Peyer's patch (tissue), 4 donors: ENCODE data around the gene XRCC5. TPM values are rescaled to one million over a fixed set of nuclear protein-coding genes. Genes with fewer than 3 reads are reported as not detected.

Source experiments
- DNase-seq, 3 donors: peaks; one replicate each; pipeline ENCODE4 v3.0.0-alpha.2; 2017 to 2019
- H3K27ac ChIP-seq, 4 donors: fragments of 200-600 bp; sonication (generic); one replicate each; pipeline ENCODE4 v1.5.1; 2016 to 2019
- H3K27me3 ChIP-seq, 2 donors: fragments of 200-600 bp; sonication (generic); one replicate each; pipeline ENCODE4 v1.5.1; 2019
- H3K36me3 ChIP-seq, 3 donors: fragments of 200-600 bp; sonication (generic); one replicate each; pipeline ENCODE4 v1.5.1; 2016 to 2019
- H3K4me1 ChIP-seq, 4 donors: fragments of 200-600 bp; sonication (generic); one replicate each; pipeline ENCODE4 v1.5.1; 2016 to 2019
- H3K4me3 ChIP-seq, 4 donors: fragments of 200-600 bp; sonication (generic); 1 replicate in 3 of 4; 2 replicates in 1 of 4; pipeline ENCODE4 v1.5.1; 2016 to 2019; ENCODE audit warnings: mild to moderate bottlenecking in 1 of 4
- H3K9me3 ChIP-seq, 4 donors: fragments of 200-600 bp; sonication (generic); one replicate each; pipeline ENCODE4 v1.5.1; 2016 to 2019; ENCODE audit warnings: mild to moderate bottlenecking in 1 of 4
- CTCF ChIP-seq, 6 experiments: fragments of 450-650 bp in 4 of 6; fragments of 200-600 bp in 2 of 6; sonication (generic) in 1 of 6; IDR thresholded peaks; one replicate each; pipeline ENCODE4 v1.5.1; 2017 to 2019; ENCODE audit warnings: antibody characterized with exemption in 6 of 6, mild to moderate bottlenecking in 3 of 6, moderate library complexity in 1 of 6
- POLR2A ChIP-seq, 2 donors: fragments of 450-650 bp; IDR thresholded peaks; one replicate each; pipeline ENCODE4 v1.5.1; 2017; ENCODE audit warnings: antibody characterized with exemption in 2 of 2, mild to moderate bottlenecking in 2 of 2, moderate library complexity in 2 of 2
- total RNA-seq, 4 donors: library from RNA; depleted of rRNA; stranded (reverse); fragments of >200 nt; gene quantifications; one replicate each; pipeline ENCODE4 v1.1.0, GENCODE V29; 2016

Gene XRCC5
- total RNA-seq, 4 donors from 2014 or later, result 81.7 to 140 (median 111) TPM

GRCh38 chr2:216130346-216130971, 21.3 kb downstream of the XRCC5 start:
- DNase-seq, result no peak
- TF ChIP-seq POLR2A (IDR thresholded peaks at IDR 0.05) (no peak), CTCF (IDR thresholded peaks at IDR 0.05) (no peak)
- H3K4me1 ChIP-seq, result no peaks in the 10 kb centered on the region
- peaks cover 0 to 100% (median 0%) of the 10 kb centered on the region in 3 donors for H3K36me3 ChIP-seq
- no peaks in the 10 kb centered on the region for H3K9me3 ChIP-seq
- H3K27me3 ChIP-seq, result no peaks in the 10 kb centered on the region
- H3K27ac ChIP-seq, result no peak overlapping the region
- no peak overlapping the region for H3K4me3 ChIP-seq

GRCh38 chr2:216131175-216131926, 22.2 kb downstream of the XRCC5 start:
- peaks cover 0 to 100% (median 0%) of the 10 kb centered on the region in 3 donors for H3K36me3 ChIP-seq
- H3K9me3 ChIP-seq, result no peaks in the 10 kb centered on the region

GRCh38 chr2:216132585-216132984, 23.4 kb downstream of the XRCC5 start:
- no peak for DNase-seq
- TF ChIP-seq POLR2A (IDR thresholded peaks at IDR 0.05), result no peak
- TF ChIP-seq CTCF (IDR thresholded peaks at IDR 0.05), result no peak
- Histone ChIP-seq H3K4me1 (no peaks in the 10 kb centered on the region), H3K9me3 (no peaks in the 10 kb centered on the region), H3K27me3 (no peaks in the 10 kb centered on the region), H3K4me3 (no peak overlapping the region), H3K27ac (no peak overlapping the region), H3K36me3 (peaks cover 0 to 100% (median 3%) of the 10 kb centered on the region in 3 donors)

More at GRCh38 chr2:216131175-216131926, 22.2 kb downstream of the XRCC5 start:
- Histone ChIP-seq H3K4me1 (no peaks in the 10 kb centered on the region), H3K27me3 (no peaks in the 10 kb centered on the region), H3K4me3 (no peak overlapping the region), H3K27ac (no peak overlapping the region)
- DNase-seq, result no peak
- TF ChIP-seq CTCF (IDR thresholded peaks at IDR 0.05) (no peak), POLR2A (IDR thresholded peaks at IDR 0.05) (no peak)

- no peak overlapping the region for H3K27ac ChIP-seq
- H3K36me3 ChIP-seq, result peaks cover 0 to 100% (median 3%) of the 10 kb centered on the region in 3 donors
- H3K4me1 ChIP-seq, result no peaks in the 10 kb centered on the region
- H3K4me3 ChIP-seq, result no peak overlapping the region
- no peak for DNase-seq
- TF ChIP-seq POLR2A (IDR thresholded peaks at IDR 0.05) (no peak), CTCF (IDR thresholded peaks at IDR 0.05) (no peak)
- no peaks in the 10 kb centered on the region for H3K27me3 ChIP-seq
- H3K9me3 ChIP-seq, result no peaks in the 10 kb centered on the region
Observed at GRCh38 chr2:216133397-216133796, 24.2 kb downstream of the XRCC5 start.

- no peak for DNase-seq
- Histone ChIP-seq H3K36me3 (peaks cover 0 to 100% (median 3%) of the 10 kb centered on the region in 3 donors), H3K27ac (no peak overlapping the region), H3K9me3 (no peaks in the 10 kb centered on the region), H3K4me3 (no peak overlapping the region), H3K4me1 (no peaks in the 10 kb centered on the region), H3K27me3 (no peaks in the 10 kb centered on the region)
- no peak for TF ChIP-seq POLR2A (IDR thresholded peaks at IDR 0.05)
- no peak for TF ChIP-seq CTCF (IDR thresholded peaks at IDR 0.05)
Observed at GRCh38 chr2:216134958-216135541, 25.9 kb downstream of the XRCC5 start.
